Activated T-cell treated with anti-CD3 and anti-CD28 coated beads, Interleukin-2, amount 50 U/mL, for 72 hours (primary cell): Measurements from ENCODE around the gene SCN4A. TPM values are rescaled to one million over a fixed set of nuclear protein-coding genes. Genes with fewer than 3 reads are reported as not detected.
"Not testable (repeated sequence)": the region's sequence is repeated elsewhere in the genome, so short reads cannot be mapped to it uniquely, and the experiment has no call there.

Experiments used
- ATAC-seq, 2 donors: fragments of 150-1000 bp; cut with Tn5 transposase; replicated peaks in 1 of 2; 2 replicates each; pipeline ENCODE4 v1.10.0; 2021; ENCODE audit warnings: moderate library complexity in 2 of 2, mild to moderate bottlenecking in 1 of 2
- DNase-seq, 2 donors: peaks; one replicate each; pipeline ENCODE4 v3.0.0; 2021 to 2022; ENCODE audit warnings: mixed read lengths in 1 of 2
- H3K27ac Mint-ChIP-seq: one replicate; pipeline ENCODE4 v1.8.0; 2022; ENCODE audit warnings: mild to moderate bottlenecking, moderate library complexity, mixed read lengths
- H3K27me3 Mint-ChIP-seq: one replicate; pipeline ENCODE4 v1.8.0; 2022; ENCODE audit warnings: low read depth, mixed read lengths
- H3K36me3 Mint-ChIP-seq, 2 donors: one replicate each; pipeline ENCODE4 v1.8.0; 2022; ENCODE audit warnings: mixed read lengths in 2 of 2, mild to moderate bottlenecking in 1 of 2; ENCODE audit not compliant: insufficient read depth in 2 of 2
- H3K4me1 Mint-ChIP-seq: one replicate; pipeline ENCODE4 v1.8.0; 2022; ENCODE audit warnings: low read depth, mixed read lengths
- H3K4me3 Mint-ChIP-seq, 2 donors: one replicate each; pipeline ENCODE4 v1.8.0; 2022; ENCODE audit warnings: mild to moderate bottlenecking in 2 of 2, mixed read lengths in 2 of 2, moderate library complexity in 2 of 2
- H3K9me3 Mint-ChIP-seq, 2 donors: one replicate each; pipeline ENCODE4 v1.8.0; 2022; ENCODE audit warnings: mixed read lengths in 2 of 2
- total RNA-seq, 2 donors: library from RNA; stranded (reverse); gene quantifications; one replicate each; pipeline ENCODE4 v1.2.3, GENCODE V29; 2022

The SCN4A gene
- total RNA-seq, 2 donors from 2014 or later: 0.93 to 1.0 TPM

DNA sequence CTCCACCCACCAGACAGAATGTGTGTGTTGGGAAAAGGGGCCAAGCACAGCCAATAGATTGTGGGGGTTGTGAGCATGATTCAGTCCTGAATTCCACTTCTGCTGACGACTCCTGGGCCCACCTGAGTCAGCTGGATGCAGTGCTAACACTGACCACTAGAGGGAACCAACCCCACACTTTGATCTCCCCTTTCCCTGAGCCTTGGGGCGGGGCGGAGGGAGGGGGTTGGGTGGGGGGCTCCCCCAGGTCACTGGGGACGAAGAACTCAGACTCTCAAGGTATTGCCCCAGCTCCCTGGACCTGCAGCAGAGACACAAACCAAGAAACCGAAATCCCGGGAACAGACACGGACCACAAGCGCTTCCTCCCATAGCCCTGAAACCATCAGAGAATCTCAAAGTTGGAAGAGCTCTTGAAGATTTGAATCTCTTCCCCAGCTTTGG, 61.0 kb downstream of the SCN4A start:
- Mint-ChIP-seq H3K4me3 (no peak overlapping the region), H3K27ac (no peak overlapping the region), H3K4me1 (peaks cover 10% of the 10 kb centered on the region), H3K36me3 (no peaks in the 10 kb centered on the region), H3K27me3 (no peaks in the 10 kb centered on the region), H3K9me3 (no peaks in the 10 kb centered on the region)
- ATAC-seq (peak; percentile 57 to 76), DNase-seq (peak; percentile 71)

DNA sequence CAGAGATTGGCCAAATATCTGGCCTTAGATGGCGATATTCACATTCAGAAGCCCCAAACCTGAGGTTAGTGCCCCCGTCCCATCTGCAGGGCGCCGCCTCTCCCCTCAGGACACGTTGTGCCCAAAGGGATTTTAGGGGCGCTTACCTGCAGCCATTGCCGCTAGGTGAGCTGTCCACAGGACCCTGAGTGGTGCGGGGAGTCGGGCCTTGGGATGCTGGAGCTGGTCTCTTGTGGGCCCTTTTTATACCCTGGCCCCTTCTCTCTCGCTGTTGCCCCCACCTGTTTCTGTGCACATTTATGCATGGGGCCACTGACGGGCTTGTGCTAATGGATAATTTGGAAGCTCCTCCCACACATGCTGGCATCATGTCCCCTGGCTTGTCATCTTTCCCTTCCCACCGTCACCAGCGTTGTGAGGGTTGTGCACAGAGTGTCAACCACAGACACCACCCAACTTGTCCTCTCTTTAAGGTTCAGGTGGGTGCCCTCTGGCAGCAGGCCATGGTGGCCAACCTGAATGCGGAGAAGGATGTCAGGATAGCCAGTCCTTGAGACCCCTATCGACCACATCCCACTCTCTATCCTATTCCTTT, 61.6 kb downstream of the SCN4A start, which contains the start of gene CSHL1:
CSHL1 (minus strand) TSS at position 218 of the 595 bp plus-strand sequence; CDS start at position 156, 62 bp downstream.
- DNase-seq: no peak
- no peaks in the 10 kb centered on the region for H3K27me3 Mint-ChIP-seq
- ATAC-seq: no peak
- H3K27ac Mint-ChIP-seq: no peak within 1 kb of the TSS
- H3K9me3 Mint-ChIP-seq: no peaks in the 10 kb centered on the region
- no peaks in the 10 kb centered on the region for H3K36me3 Mint-ChIP-seq
- no peak within 1 kb of the TSS for H3K4me3 Mint-ChIP-seq
- peaks cover 10% of the 10 kb centered on the region for H3K4me1 Mint-ChIP-seq

DNA sequence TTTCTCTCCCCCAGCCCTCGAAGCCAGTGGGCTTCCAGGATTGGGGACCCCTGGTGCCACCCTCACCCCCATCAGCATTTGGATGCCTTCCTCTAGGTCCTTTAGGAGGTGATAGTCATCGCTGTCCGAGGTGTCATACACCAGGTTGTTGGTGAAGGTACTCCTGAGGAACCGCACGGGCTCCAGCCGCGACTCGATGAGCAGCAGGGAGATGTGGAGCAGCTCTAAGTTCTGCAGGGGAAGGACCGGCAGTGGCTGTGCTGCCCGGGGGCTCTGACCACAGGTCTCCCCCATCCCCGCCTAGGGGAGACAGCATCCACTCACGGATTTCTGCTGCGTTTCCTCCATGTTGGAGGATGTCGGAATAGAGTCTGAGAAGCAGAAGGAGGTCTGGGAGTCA, 62.6 kb downstream of the SCN4A start:
- Mint-ChIP-seq H3K9me3 (no peaks in the 10 kb centered on the region), H3K27ac (no peak overlapping the region)

DNA sequence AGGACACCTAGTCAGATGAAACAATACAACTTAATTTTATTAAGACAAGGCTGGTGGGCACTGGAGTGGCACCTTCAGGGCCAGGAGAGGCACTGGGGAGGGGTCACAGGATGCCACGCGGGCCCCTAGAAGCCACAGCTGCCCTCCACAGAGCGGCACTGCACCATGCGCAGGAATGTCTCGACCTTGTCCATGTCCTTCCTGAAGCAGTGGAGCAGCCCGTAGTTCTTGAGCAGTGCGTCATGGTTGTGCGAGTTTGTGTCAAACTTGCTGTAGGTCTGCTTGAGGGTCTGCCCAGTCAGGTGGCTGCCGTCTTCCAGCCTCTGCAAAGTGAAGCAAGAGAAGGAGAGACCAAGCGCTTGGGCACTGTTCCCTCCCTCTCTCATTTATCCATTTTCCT, 63.1 kb downstream of the SCN4A start:
- not testable (repeated sequence) for H3K27me3 Mint-ChIP-seq, H3K36me3 Mint-ChIP-seq, ATAC-seq, H3K27ac Mint-ChIP-seq, DNase-seq, H3K9me3 Mint-ChIP-seq, H3K4me1 Mint-ChIP-seq, H3K4me3 Mint-ChIP-seq

More for the DNA sequence above, 62.6 kb downstream of the SCN4A start:
- DNase-seq (no peak), ATAC-seq (no peak)
- Mint-ChIP-seq H3K36me3 (no peaks in the 10 kb centered on the region), H3K27me3 (no peaks in the 10 kb centered on the region), H3K4me1 (peaks cover 10% of the 10 kb centered on the region), H3K4me3 (no peak overlapping the region)

DNA sequence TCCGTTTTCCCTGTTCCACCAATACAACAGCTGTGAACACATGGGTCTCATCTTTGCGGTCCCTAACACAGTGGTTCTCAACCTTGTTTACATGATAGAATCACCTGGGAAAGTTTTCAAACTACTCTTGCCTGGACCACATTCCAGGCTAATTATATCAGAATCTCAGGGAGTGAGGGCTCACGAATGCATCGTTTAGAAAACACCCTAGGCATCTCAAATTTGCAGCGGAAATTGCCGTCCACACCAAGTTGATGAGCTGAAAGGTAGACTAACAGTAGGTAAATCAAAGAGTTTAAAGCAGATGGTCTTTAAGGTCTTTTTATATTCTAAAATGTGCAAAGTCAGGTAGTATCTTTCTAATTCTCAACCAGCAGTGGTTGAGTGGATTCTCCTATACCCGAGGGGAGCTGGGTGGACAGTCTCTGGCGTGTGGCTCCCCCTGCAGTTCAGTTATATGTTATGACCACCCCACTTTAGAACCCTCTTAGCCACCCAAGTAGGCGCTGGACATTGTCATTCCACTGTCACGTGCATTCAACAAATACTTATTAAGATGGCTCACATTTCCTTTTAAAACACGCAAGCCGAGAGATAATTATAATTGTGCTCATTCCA, 65.4 kb downstream of the SCN4A start:
- H3K9me3 Mint-ChIP-seq, H3K36me3 Mint-ChIP-seq, H3K27me3 Mint-ChIP-seq, H3K4me3 Mint-ChIP-seq, H3K27ac Mint-ChIP-seq: not testable (repeated sequence)
- peak; percentile 27 to 44 for DNase-seq
- ATAC-seq: peak; percentile 54 to 63
- peaks cover 19% of the 10 kb centered on the region for H3K4me1 Mint-ChIP-seq

DNA sequence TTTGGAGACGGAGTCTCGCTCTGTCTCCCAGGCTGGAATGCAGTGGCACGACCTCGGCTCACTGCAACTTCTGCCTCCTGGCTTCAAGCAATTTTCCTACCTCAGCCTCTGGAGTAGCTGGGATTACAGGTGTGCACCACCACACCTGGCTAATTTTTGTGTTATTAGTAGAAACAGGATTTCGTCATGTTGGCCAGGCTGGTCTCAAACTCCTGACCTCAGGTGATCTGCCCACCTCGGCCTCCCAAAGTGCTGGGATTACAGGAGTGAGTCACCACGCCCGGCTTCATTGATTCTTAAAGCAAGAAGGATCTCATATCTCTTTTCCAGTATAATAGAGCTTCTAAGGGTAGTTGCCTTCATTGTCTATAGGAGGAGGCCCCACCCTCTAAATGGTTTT, 67.9 kb downstream of the SCN4A start:
- H3K36me3 Mint-ChIP-seq, H3K27ac Mint-ChIP-seq, H3K9me3 Mint-ChIP-seq, ATAC-seq, H3K27me3 Mint-ChIP-seq, DNase-seq, H3K4me3 Mint-ChIP-seq: not testable (repeated sequence)
- H3K4me1 Mint-ChIP-seq: peaks cover 16% of the 10 kb centered on the region

DNA sequence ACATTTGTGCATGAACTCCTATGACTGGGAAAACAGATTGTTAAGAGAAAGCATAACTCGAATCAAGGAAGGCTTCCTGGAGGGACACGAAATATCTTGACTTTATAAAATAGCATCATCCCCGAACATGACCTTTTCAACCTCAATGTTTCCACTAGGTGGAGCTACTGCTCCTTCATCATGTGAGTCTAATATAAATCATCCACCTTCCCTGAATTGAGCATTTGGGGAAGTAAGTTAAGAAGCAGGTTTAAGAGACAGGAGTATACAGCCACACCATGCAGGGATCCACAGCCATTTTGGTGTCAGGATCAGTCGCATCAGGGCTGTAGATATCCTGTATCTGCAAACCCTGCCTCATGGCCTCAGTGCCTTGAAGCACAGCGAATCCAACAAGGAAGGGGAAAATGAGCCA, 68.9 kb downstream of the SCN4A start:
- H3K36me3 Mint-ChIP-seq, H3K4me3 Mint-ChIP-seq, H3K27ac Mint-ChIP-seq, H3K9me3 Mint-ChIP-seq, H3K27me3 Mint-ChIP-seq: not testable (repeated sequence)
- H3K4me1 Mint-ChIP-seq: peaks cover 26% of the 10 kb centered on the region
- DNase-seq: peak in 1 of 2 donors; percentile 38
- peak; percentile 35 to 54 for ATAC-seq

DNA sequence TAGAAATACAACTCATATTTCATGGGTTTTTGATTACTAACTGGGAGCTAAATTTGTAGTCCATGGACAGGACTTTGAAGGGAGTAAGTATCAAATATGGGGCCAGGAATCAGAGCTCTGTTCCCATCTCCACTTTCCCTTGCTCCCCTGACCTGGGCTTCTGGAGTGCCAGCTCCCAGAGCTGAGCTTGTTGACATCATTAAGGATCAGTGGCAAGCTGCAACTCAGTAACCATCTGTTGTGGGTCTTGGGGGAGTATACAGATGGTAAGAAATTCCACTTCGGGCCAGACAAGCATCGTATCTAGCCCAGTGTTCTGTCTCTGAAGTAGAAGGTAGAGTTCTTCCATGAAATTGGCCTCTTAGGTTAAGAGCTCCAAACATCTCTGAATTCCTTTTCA, 70.7 kb downstream of the SCN4A start:
- DNase-seq, H3K27me3 Mint-ChIP-seq, ATAC-seq, H3K4me3 Mint-ChIP-seq, H3K27ac Mint-ChIP-seq, H3K9me3 Mint-ChIP-seq, H3K36me3 Mint-ChIP-seq: not testable (repeated sequence)
- H3K4me1 Mint-ChIP-seq: peaks cover 36% of the 10 kb centered on the region

DNA sequence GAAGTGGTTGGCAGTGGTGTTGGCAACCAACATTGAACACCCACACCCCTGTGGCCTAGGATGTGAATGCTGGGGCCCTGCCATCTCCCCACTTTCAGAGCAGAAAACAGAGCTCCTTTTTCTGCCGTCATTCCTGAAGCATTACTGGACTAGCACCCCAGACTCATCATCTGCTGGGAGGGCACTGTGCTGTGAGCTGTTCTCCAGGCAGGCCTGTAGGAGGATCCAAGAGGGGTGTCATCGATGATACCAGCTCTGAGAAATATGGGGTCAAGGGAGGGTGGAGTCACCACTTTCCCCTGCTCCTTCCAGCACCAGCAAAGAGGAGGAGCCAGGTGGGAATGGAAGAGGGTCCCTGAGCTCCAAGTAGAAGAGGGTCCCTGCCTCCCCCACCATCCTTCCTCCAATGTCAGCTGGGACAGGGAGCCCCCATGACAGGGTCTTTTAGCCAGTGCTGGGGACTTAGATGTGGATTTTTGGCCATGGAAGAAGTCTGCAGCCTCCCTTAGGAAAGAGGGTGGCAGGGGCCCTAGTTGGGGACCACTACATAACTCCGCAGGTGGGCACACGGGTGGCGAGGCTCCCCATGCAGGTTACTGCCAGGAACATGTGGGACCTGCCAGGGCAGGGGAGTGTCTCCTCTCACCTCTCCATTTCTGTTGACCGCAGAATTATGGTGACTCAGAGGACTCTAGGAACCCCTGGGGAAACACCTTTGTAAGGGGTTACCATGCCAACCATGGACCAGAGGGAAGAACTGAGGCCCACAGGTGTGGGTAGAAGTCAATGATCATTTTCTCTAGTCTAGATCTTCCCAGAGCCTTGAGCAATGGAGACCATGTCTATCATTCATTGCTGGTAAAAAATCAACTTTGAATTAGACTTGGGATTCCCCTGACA, 73.6 kb downstream of the SCN4A start:
- ATAC-seq (peak; percentile 93 to 96), DNase-seq (peak; percentile 60 to 69)
- not testable (repeated sequence) for H3K27me3 Mint-ChIP-seq, H3K36me3 Mint-ChIP-seq, H3K9me3 Mint-ChIP-seq, H3K27ac Mint-ChIP-seq
- peaks cover 36% of the 10 kb centered on the region for H3K4me1 Mint-ChIP-seq
- H3K4me3 Mint-ChIP-seq: peak overlapping the region in 1 of 2 donors; percentile 36

DNA sequence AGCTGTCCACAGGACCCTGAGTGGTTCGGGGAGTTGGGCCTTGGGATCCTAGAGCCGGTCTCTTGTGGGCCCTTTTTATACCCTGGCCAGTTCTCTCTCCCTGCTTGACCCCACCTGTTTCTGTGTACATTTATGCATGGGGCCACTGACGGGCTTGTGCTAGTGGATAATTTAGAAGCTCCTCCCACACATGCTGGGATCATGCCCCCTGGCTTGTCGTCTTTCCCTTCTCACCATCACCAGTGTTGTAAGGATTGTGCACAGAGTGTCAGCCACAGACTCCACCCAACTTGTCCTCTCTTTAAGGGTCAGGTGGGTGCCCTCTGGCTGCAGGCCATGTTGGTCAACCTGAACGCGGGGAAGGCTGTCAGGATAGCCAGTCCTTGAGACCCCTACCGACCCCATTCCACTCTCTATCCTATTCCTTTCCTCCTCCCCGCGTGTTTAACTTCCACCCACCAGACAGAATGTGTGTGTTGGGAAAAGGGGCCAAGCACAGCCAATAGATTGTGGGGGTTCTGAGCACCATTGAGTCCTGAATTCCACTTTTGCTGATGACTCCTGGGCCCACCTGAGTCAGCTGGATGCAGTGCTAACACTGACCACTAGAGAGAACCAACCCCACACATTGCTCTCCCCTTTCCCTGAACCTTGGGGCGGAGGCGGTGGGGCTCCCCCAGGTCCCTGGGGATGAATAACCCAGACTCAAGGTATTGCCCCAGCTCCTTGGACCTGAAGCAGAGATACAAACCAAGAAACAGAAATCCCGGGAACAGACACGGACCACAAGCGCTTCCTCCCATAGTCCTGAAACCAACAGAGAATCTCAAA, 76.0 kb downstream of the SCN4A start, which contains the start of gene CSH1:
CSH1 (minus strand) TSS at position 51 of the 831 bp plus-strand sequence. CDS start 63 bp downstream, outside the sequence.
- not testable (repeated sequence) for H3K27me3 Mint-ChIP-seq, H3K36me3 Mint-ChIP-seq, DNase-seq, H3K9me3 Mint-ChIP-seq, H3K4me3 Mint-ChIP-seq, H3K27ac Mint-ChIP-seq, ATAC-seq
- peaks cover 27% of the 10 kb centered on the region for H3K4me1 Mint-ChIP-seq

DNA sequence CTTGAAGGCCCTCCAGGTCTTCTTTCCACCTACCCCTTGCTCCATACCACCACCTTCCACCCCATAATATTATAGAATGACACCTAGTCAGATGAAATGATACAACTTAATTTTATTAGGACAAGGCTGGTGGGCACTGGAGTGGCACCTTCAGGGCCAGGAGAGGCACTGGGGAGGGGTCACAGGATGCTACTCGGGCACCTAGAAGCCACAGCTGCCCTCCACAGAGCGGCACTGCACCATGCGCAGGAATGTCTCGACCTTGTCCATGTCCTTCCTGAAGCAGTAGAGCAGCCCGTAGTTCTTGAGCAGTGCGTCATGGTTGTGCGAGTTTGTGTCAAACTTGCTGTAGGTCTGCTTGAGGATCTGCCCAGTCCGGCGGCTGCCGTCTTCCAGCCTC, 77.9 kb downstream of the SCN4A start:
- not testable (repeated sequence) for H3K27me3 Mint-ChIP-seq, DNase-seq, ATAC-seq, H3K9me3 Mint-ChIP-seq, H3K27ac Mint-ChIP-seq, H3K4me3 Mint-ChIP-seq, H3K36me3 Mint-ChIP-seq
- peaks cover 20% of the 10 kb centered on the region for H3K4me1 Mint-ChIP-seq

DNA sequence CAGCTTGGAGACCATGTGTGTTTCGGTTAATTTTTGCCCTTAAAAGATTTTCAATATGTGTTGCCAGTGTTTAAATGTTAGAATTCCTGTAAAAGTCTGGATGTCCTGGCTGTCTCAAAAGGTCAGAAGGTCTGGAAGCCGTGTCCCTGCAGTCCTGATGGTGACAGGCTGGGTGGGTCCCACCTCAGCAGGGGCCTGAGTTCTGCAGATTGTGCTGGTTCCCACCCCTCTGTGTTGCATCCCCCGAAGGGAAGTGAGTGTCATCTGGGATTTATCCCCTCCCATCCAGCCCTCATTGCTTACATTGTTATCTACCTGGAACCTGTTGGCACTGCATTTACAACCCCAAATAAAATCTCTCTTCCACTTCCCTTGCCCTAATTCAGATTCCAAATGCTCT, 78.7 kb downstream of the SCN4A start:
- not testable (repeated sequence) for DNase-seq, H3K27me3 Mint-ChIP-seq, H3K4me3 Mint-ChIP-seq, H3K9me3 Mint-ChIP-seq, H3K27ac Mint-ChIP-seq, H3K36me3 Mint-ChIP-seq, ATAC-seq
- H3K4me1 Mint-ChIP-seq: peaks cover 15% of the 10 kb centered on the region
